GM13977 (cell line): ENCODE results near the gene PAN3.

ENCODE experiments used
- DNase-seq: peaks from one replicate; pipeline ENCODE4 v3.0.0; 2012; ENCODE audit warnings: low spot score
- CTCF ChIP-seq: IDR thresholded peaks from 2 replicates; pipeline ENCODE4 v1.5.1; 2012; ENCODE audit warnings: mild to moderate bottlenecking, control low read depth; ENCODE audit not compliant: insufficient read depth; ENCODE audit errors: extremely low read depth, missing control alignments
- in situ Hi-C: fragments of 300-500 bp; cut with MboI; formaldehyde crosslinking; loops from one replicate; pipeline ENCODE4 v1.12.0; 2022; ENCODE audit warnings: low sequenced_read_pairs, low pct_unique_long_range_greater_than_20kb, mixed read lengths, inconsistent platforms; ENCODE audit not compliant: unreplicated experiment

The PAN3 gene

GRCh38 chr13:28138012-28138755 lies at the start of gene PAN3:
Gene PAN3 (plus strand): TSS chr13:28138545. CDS start chr13:28138658, 113 bp downstream.
- peak; percentile 90 for DNase-seq
- peak; percentile 27 for TF ChIP-seq CTCF
- in situ Hi-C loops, result no loop called here

GRCh38 chr13:28089065-28089464 lies 49.3 kb upstream of the PAN3 start:
- in situ Hi-C loops, result no loop called here
- DNase-seq, result no peak
- TF ChIP-seq CTCF, result no peak

GRCh38 chr13:28092431-28092830 lies 45.9 kb upstream of the PAN3 start:
- in situ Hi-C loops, result no loop called here
- no peak for TF ChIP-seq CTCF
- DNase-seq, result no peak

DNA sequence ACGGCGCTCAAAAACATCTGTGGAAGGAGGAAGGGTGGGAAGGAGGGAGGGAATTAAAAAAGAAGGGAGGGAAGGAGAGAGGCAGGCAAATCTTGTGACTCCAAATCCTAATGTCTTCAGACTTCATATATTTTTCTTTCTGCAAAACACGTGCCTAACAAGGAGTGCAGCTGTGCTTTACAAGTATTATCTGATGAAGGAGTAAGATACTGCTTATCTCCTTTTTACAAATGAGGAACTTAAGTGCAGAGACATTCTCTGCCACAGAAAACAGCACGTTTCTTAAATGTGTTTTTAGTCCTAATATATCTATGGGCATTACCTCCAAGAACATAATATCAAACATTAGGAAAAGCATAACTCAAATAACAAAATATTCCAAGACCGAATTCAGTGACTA lies 44.5 kb upstream of the PAN3 start:
- in situ Hi-C loops, result no loop called here
- DNase-seq, result no peak
- TF ChIP-seq CTCF, result no peak

- no peak for TF ChIP-seq CTCF
- no peak for DNase-seq
- in situ Hi-C loops, result no loop called here
These were observed 44.0 kb upstream of the PAN3 start for GRCh38 chr13:28094306-28094705.

- no peak for DNase-seq
- in situ Hi-C loops, result no loop called here
- TF ChIP-seq CTCF, result no peak
These were observed 40.8 kb upstream of the PAN3 start for GRCh38 chr13:28097503-28097902.
